IMR-90 (cell line): ENCODE results near the gene DOCK7. TPM values are rescaled to one million over a fixed set of nuclear protein-coding genes. Genes with fewer than 3 reads are reported as not detected.

Experiments used
- ATAC-seq: fragments of 200-7000 bp; cut with Tn5 transposase; 2 replicates; pipeline ENCODE4 v1.9.1; 2020; ENCODE audit warnings: low read depth, mild to moderate bottlenecking, moderate library complexity
- BruUV-seq: library from RNA; stranded (reverse); fragments of 400-500 nt; replicated peaks from 2 replicates; lab custom pipeline; 2021; lab: Mats Ljungman, UMichigan
- CTCF ChIA-PET: fragments of 300-600 bp; formaldehyde crosslinking; extraction: SDS; loops from one replicate; lab custom pipeline; 2021; ENCODE audit warnings: antibody characterized with exemption; lab: Yijun Ruan, JAX
- POLR2A ChIA-PET: fragments of 300-600 bp; sonication (Branson Sonifier 250); formaldehyde crosslinking; loops from one replicate; lab custom pipeline; 2022; ENCODE audit warnings: antibody characterized with exemption; ENCODE audit not compliant: unreplicated experiment; lab: Charles Lee
- DNase-seq: peaks from one replicate; pipeline ENCODE4 v3.0.0; 2013
- H2AFZ ChIP-seq: replicated peaks from 2 replicates; pipeline ENCODE3; 2013; ENCODE audit warnings: low read length, mild to moderate bottlenecking; ENCODE audit not compliant: poor library complexity
- H2AK5ac ChIP-seq: 2 replicates; pipeline ENCODE4 v1.6.1; 2013; ENCODE audit warnings: low read depth, low read length, inconsistent platforms
- H2AK9ac ChIP-seq: replicated peaks from 2 replicates; pipeline ENCODE3; 2013; ENCODE audit warnings: mild to moderate bottlenecking, low read depth, low read length, moderate library complexity; ENCODE audit not compliant: poor library complexity
- H2BK120ac ChIP-seq: 2 replicates; pipeline ENCODE4 v1.6.1; 2013; ENCODE audit warnings: low read depth, low read length, inconsistent platforms
- H2BK15ac ChIP-seq: 3 replicates; pipeline ENCODE4 v1.6.1; 2013; ENCODE audit warnings: low read depth, low read length, inconsistent platforms
- H2BK20ac ChIP-seq: 2 replicates; pipeline ENCODE4 v1.6.1; 2013; ENCODE audit warnings: low read depth, mild to moderate bottlenecking, inconsistent platforms, low read length, moderate library complexity
- H2BK5ac ChIP-seq: 2 replicates; pipeline ENCODE4 v1.6.1; 2013; ENCODE audit warnings: mild to moderate bottlenecking, low read depth, low read length, inconsistent platforms; ENCODE audit not compliant: poor library complexity, severe bottlenecking
- H3K14ac ChIP-seq: replicated peaks from 2 replicates; pipeline ENCODE4 v1.6.1; 2013; ENCODE audit warnings: low read depth, low read length, inconsistent platforms
- H3K18ac ChIP-seq: 2 replicates; pipeline ENCODE4 v1.6.1; 2013; ENCODE audit warnings: low read depth, low read length, control low read depth
- H3K23ac ChIP-seq: 2 replicates; pipeline ENCODE4 v1.6.1; 2013; ENCODE audit warnings: low read depth, low read length, inconsistent platforms
- H3K27ac ChIP-seq: 2 replicates; pipeline ENCODE4 v1.5.1; 2013; ENCODE audit warnings: mild to moderate bottlenecking, control low read depth, low read length; ENCODE audit not compliant: insufficient read depth
- H3K27me3 ChIP-seq: 2 replicates; pipeline ENCODE4 v1.6.1; 2013; ENCODE audit warnings: low read length; ENCODE audit not compliant: control insufficient read depth, insufficient read depth
- H3K36me3 ChIP-seq: 2 replicates; pipeline ENCODE4 v1.6.1; 2013; ENCODE audit warnings: low read length, mixed read lengths; ENCODE audit not compliant: control insufficient read depth, insufficient read depth
- H3K4ac ChIP-seq: 2 replicates; pipeline ENCODE4 v1.6.1; 2013; ENCODE audit warnings: low read depth, low read length, inconsistent platforms
- H3K4me1 ChIP-seq: 2 replicates; pipeline ENCODE4 v1.6.1; 2013; ENCODE audit warnings: low read length, mixed read lengths; ENCODE audit not compliant: control insufficient read depth, insufficient read depth
- H3K4me2 ChIP-seq: 2 replicates; pipeline ENCODE4 v1.6.1; 2013; ENCODE audit warnings: low read depth, mild to moderate bottlenecking, control low read depth, low read length, moderate library complexity
- H3K4me3 ChIP-seq: 2 replicates; pipeline ENCODE4 v1.5.1; 2013; ENCODE audit warnings: low read depth, mild to moderate bottlenecking, control low read depth, low read length, moderate library complexity; ENCODE audit not compliant: insufficient read depth
- H3K56ac ChIP-seq: 2 replicates; pipeline ENCODE4 v1.6.1; 2013; ENCODE audit warnings: low read length, inconsistent platforms; ENCODE audit not compliant: insufficient read depth; ENCODE audit errors: extremely low read depth
- H3K79me1 ChIP-seq, 2 experiments: 2 replicates each; pipeline ENCODE4 v1.6.1; 2013; ENCODE audit warnings: low read length in 2 of 2, inconsistent platforms in 1 of 2, low read depth in 1 of 2
- H3K9ac ChIP-seq: 2 replicates; pipeline ENCODE4 v1.6.1; 2013; ENCODE audit warnings: low read depth, low read length, control low read depth
- H3K9me1 ChIP-seq: 2 replicates; pipeline ENCODE4 v1.6.1; 2013; ENCODE audit warnings: low read length, inconsistent platforms; ENCODE audit not compliant: insufficient read depth
- H3K9me3 ChIP-seq: 2 replicates; pipeline ENCODE4 v1.6.1; 2013; ENCODE audit warnings: low read length; ENCODE audit not compliant: control insufficient read depth, insufficient read depth
- H4K20me1 ChIP-seq: 2 replicates; pipeline ENCODE4 v1.6.1; 2013; ENCODE audit warnings: low read length, inconsistent platforms; ENCODE audit not compliant: insufficient read depth
- H4K5ac ChIP-seq: 2 replicates; pipeline ENCODE4 v1.6.1; 2013; ENCODE audit warnings: mild to moderate bottlenecking, low read depth, low read length, control low read depth
- H4K8ac ChIP-seq, 2 experiments: 2 replicates each; pipeline ENCODE4 v1.6.1; 2013; ENCODE audit warnings: low read depth in 2 of 2, low read length in 2 of 2, control low read depth in 1 of 2, inconsistent platforms in 1 of 2
- H4K91ac ChIP-seq: 2 replicates; pipeline ENCODE4 v1.6.1; 2013; ENCODE audit warnings: low read depth, low read length, inconsistent platforms; ENCODE audit not compliant: insufficient read depth
- CHD1 ChIP-seq: IDR thresholded peaks from 2 replicates; pipeline ENCODE4 v1.6.1; 2012; ENCODE audit warnings: low read depth, low read length, improper control_type of control experiment
- POLR2A ChIP-seq: IDR thresholded peaks from 2 replicates; pipeline ENCODE4 v1.6.1; 2012; ENCODE audit warnings: mild to moderate bottlenecking, low read depth, low read length
- RAD21 ChIP-seq: IDR thresholded peaks from 2 replicates; pipeline ENCODE4 v1.6.1; 2012; ENCODE audit warnings: low read length, improper control_type of control experiment
- WGBS, 2 experiments: methylation state at CpG; one replicate each; pipeline versions ENCODE4 v1.1.5 to v1.1.7; 2013; ENCODE audit warnings: missing lambda C conversion rate in 2 of 2; ENCODE audit not compliant: insufficient read length in 1 of 2; ENCODE audit errors: extremely low coverage in 2 of 2; 5-methylcytosine and 5-hydroxymethylcytosine counted together
- dilution Hi-C: fragments of 300-500 bp; cut with HindIII; formaldehyde crosslinking; loops from one replicate; pipeline ENCODE4 v1.14.3; 2018; ENCODE audit warnings: low sequenced_read_pairs; ENCODE audit not compliant: unreplicated experiment
- in situ Hi-C: fragments of 300-500 bp; cut with MboI; formaldehyde crosslinking; loops from 3 replicates; pipeline ENCODE4 v1.14.3; 2019; ENCODE audit warnings: low sequenced_read_pairs, inconsistent platforms, mixed read lengths
- intact Hi-C: fragments of 100-400 bp; cut with micrococcal nuclease; formaldehyde crosslinking; loops from 2 replicates; pipeline ENCODE4 v1.10.0; 2022
- polyA plus RNA-seq, 3 experiments: library from polyadenylated mRNA; depleted of rRNA; stranded (reverse); fragments of >200 nt; gene quantifications; 2 replicates each; pipeline ENCODE4 v1.2.3, GENCODE V29; 2012; ENCODE audit warnings: low replicate concordance in 1 of 3
- total RNA-seq: library from RNA; depleted of rRNA; stranded (reverse); fragments of >200 nt; gene quantifications from 2 replicates; pipeline ENCODE4 v1.2.3, GENCODE V29; 2012

The DOCK7 gene
- total and polyA plus RNA-seq, 2 of the 4 experiments (the other 2 are of a cell fraction): 38.0 to 97.7 TPM

GRCh38 chr1:62435231-62436038, 252.8 kb downstream of the DOCK7 start:
- Histone ChIP-seq H3K9ac (peak overlapping the region; percentile 99), H3K9me3 (no peaks in the 10 kb centered on the region), H3K4me1 (peaks cover 3% of the 10 kb centered on the region; the same call in 1 of the 2 replicates), H3K27ac (peak overlapping the region; percentile 97), H3K4me2 (peak overlapping the region; percentile 93), H2BK5ac (peak overlapping the region; percentile 86), H3K4ac (peak overlapping the region; percentile 93), H2BK15ac (no peak overlapping the region), H3K14ac (peak overlapping the region; percentile 98), H4K20me1 (peaks cover 5% of the 10 kb centered on the region), H3K79me1 (peaks cover 6 to 8% of the 10 kb centered on the region in 2 experiments; a peak in 2 of 4 replicates), H3K4me3 (peak overlapping the region; percentile 82), H2AK5ac (peak overlapping the region; percentile 85), H4K8ac (peak overlapping the region; percentile 97 to 99), H4K91ac (peak overlapping the region; percentile 80), H2AK9ac (peak overlapping the region; percentile 71), H3K27me3 (peaks cover 3% of the 10 kb centered on the region), H3K56ac (peak overlapping the region; percentile 92), H4K5ac (peak overlapping the region; percentile 96), H3K9me1 (no peaks in the 10 kb centered on the region), H3K36me3 (no peaks in the 10 kb centered on the region), H3K18ac (peak overlapping the region; percentile 90), H2BK20ac (no peak overlapping the region), H2BK120ac (peak overlapping the region; percentile 35), H3K23ac (peak overlapping the region; percentile 97), H2AFZ (peak overlapping the region; percentile 94)
- POLR2A ChIA-PET: no interaction called here
- 86% methylated on average over 7 of the region's 31 CpGs; no CpG with 5 or more reads in 1 of the 2 experiments for WGBS, 2 experiments
- DNase-seq (no peak), ATAC-seq (peak; percentile 4)
- in situ Hi-C loops: no loop called here
- TF ChIP-seq CHD1 (peak; percentile 69; the same call in 1 of the 2 replicates), RAD21 (no peak), POLR2A (no peak)
- dilution Hi-C loops: no loop called here
- intact Hi-C loops: loop anchor here (2.0 kb wide), 2 partner anchors 253 to 311 kb away; partner anchors contain the start of gene DOCK7
- CTCF ChIA-PET: interaction anchor here (0.7 to 1.5 kb wide), 2 partner anchors 259 to 267 kb away, joined by 4 read pairs; no protein-coding TSS in a partner anchor
- no TSS peak for BruUV-seq
